IMR-90 (cell line): Measurements from ENCODE around the gene PRDM2. TPM values are rescaled to one million over a fixed set of nuclear protein-coding genes. Genes with fewer than 3 reads are reported as not detected.

Experiments
- ATAC-seq: fragments of 200-7000 bp; cut with Tn5 transposase; 2 replicates; pipeline ENCODE4 v1.9.1; 2020; ENCODE audit warnings: low read depth, mild to moderate bottlenecking, moderate library complexity
- BruUV-seq: library from RNA; stranded (reverse); fragments of 400-500 nt; replicated peaks from 2 replicates; lab custom pipeline; 2021; lab: Mats Ljungman, UMichigan
- CTCF ChIA-PET: fragments of 300-600 bp; formaldehyde crosslinking; extraction: SDS; loops from one replicate; lab custom pipeline; 2021; ENCODE audit warnings: antibody characterized with exemption; lab: Yijun Ruan, JAX
- POLR2A ChIA-PET: fragments of 300-600 bp; sonication (Branson Sonifier 250); formaldehyde crosslinking; loops from one replicate; lab custom pipeline; 2022; ENCODE audit warnings: antibody characterized with exemption; ENCODE audit not compliant: unreplicated experiment; lab: Charles Lee
- DNase-seq: peaks from one replicate; pipeline ENCODE4 v3.0.0; 2013
- H2AFZ ChIP-seq: replicated peaks from 2 replicates; pipeline ENCODE3; 2013; ENCODE audit warnings: low read length, mild to moderate bottlenecking; ENCODE audit not compliant: poor library complexity
- H2AK5ac ChIP-seq: 2 replicates; pipeline ENCODE4 v1.6.1; 2013; ENCODE audit warnings: low read depth, low read length, inconsistent platforms
- H2AK9ac ChIP-seq: replicated peaks from 2 replicates; pipeline ENCODE3; 2013; ENCODE audit warnings: mild to moderate bottlenecking, low read depth, low read length, moderate library complexity; ENCODE audit not compliant: poor library complexity
- H2BK120ac ChIP-seq: 2 replicates; pipeline ENCODE4 v1.6.1; 2013; ENCODE audit warnings: low read depth, low read length, inconsistent platforms
- H2BK15ac ChIP-seq: 3 replicates; pipeline ENCODE4 v1.6.1; 2013; ENCODE audit warnings: low read depth, low read length, inconsistent platforms
- H2BK20ac ChIP-seq: 2 replicates; pipeline ENCODE4 v1.6.1; 2013; ENCODE audit warnings: low read depth, mild to moderate bottlenecking, inconsistent platforms, low read length, moderate library complexity
- H2BK5ac ChIP-seq: 2 replicates; pipeline ENCODE4 v1.6.1; 2013; ENCODE audit warnings: mild to moderate bottlenecking, low read depth, low read length, inconsistent platforms; ENCODE audit not compliant: poor library complexity, severe bottlenecking
- H3K14ac ChIP-seq: replicated peaks from 2 replicates; pipeline ENCODE4 v1.6.1; 2013; ENCODE audit warnings: low read depth, low read length, inconsistent platforms
- H3K18ac ChIP-seq: 2 replicates; pipeline ENCODE4 v1.6.1; 2013; ENCODE audit warnings: low read depth, low read length, control low read depth
- H3K23ac ChIP-seq: 2 replicates; pipeline ENCODE4 v1.6.1; 2013; ENCODE audit warnings: low read depth, low read length, inconsistent platforms
- H3K27ac ChIP-seq: 2 replicates; pipeline ENCODE4 v1.5.1; 2013; ENCODE audit warnings: mild to moderate bottlenecking, control low read depth, low read length; ENCODE audit not compliant: insufficient read depth
- H3K27me3 ChIP-seq: 2 replicates; pipeline ENCODE4 v1.6.1; 2013; ENCODE audit warnings: low read length; ENCODE audit not compliant: control insufficient read depth, insufficient read depth
- H3K36me3 ChIP-seq: 2 replicates; pipeline ENCODE4 v1.6.1; 2013; ENCODE audit warnings: low read length, mixed read lengths; ENCODE audit not compliant: control insufficient read depth, insufficient read depth
- H3K4ac ChIP-seq: 2 replicates; pipeline ENCODE4 v1.6.1; 2013; ENCODE audit warnings: low read depth, low read length, inconsistent platforms
- H3K4me1 ChIP-seq: 2 replicates; pipeline ENCODE4 v1.6.1; 2013; ENCODE audit warnings: low read length, mixed read lengths; ENCODE audit not compliant: control insufficient read depth, insufficient read depth
- H3K4me2 ChIP-seq: 2 replicates; pipeline ENCODE4 v1.6.1; 2013; ENCODE audit warnings: low read depth, mild to moderate bottlenecking, control low read depth, low read length, moderate library complexity
- H3K4me3 ChIP-seq: 2 replicates; pipeline ENCODE4 v1.5.1; 2013; ENCODE audit warnings: low read depth, mild to moderate bottlenecking, control low read depth, low read length, moderate library complexity; ENCODE audit not compliant: insufficient read depth
- H3K56ac ChIP-seq: 2 replicates; pipeline ENCODE4 v1.6.1; 2013; ENCODE audit warnings: low read length, inconsistent platforms; ENCODE audit not compliant: insufficient read depth; ENCODE audit errors: extremely low read depth
- H3K79me1 ChIP-seq, 2 experiments: 2 replicates each; pipeline ENCODE4 v1.6.1; 2013; ENCODE audit warnings: low read length in 2 of 2, inconsistent platforms in 1 of 2, low read depth in 1 of 2
- H3K9ac ChIP-seq: 2 replicates; pipeline ENCODE4 v1.6.1; 2013; ENCODE audit warnings: low read depth, low read length, control low read depth
- H3K9me1 ChIP-seq: 2 replicates; pipeline ENCODE4 v1.6.1; 2013; ENCODE audit warnings: low read length, inconsistent platforms; ENCODE audit not compliant: insufficient read depth
- H3K9me3 ChIP-seq: 2 replicates; pipeline ENCODE4 v1.6.1; 2013; ENCODE audit warnings: low read length; ENCODE audit not compliant: control insufficient read depth, insufficient read depth
- H4K20me1 ChIP-seq: 2 replicates; pipeline ENCODE4 v1.6.1; 2013; ENCODE audit warnings: low read length, inconsistent platforms; ENCODE audit not compliant: insufficient read depth
- H4K5ac ChIP-seq: 2 replicates; pipeline ENCODE4 v1.6.1; 2013; ENCODE audit warnings: mild to moderate bottlenecking, low read depth, low read length, control low read depth
- H4K8ac ChIP-seq, 2 experiments: 2 replicates each; pipeline ENCODE4 v1.6.1; 2013; ENCODE audit warnings: low read depth in 2 of 2, low read length in 2 of 2, control low read depth in 1 of 2, inconsistent platforms in 1 of 2
- H4K91ac ChIP-seq: 2 replicates; pipeline ENCODE4 v1.6.1; 2013; ENCODE audit warnings: low read depth, low read length, inconsistent platforms; ENCODE audit not compliant: insufficient read depth
- BHLHE40 ChIP-seq: fragments of 150-350 bp; IDR thresholded peaks from 2 replicates; pipeline ENCODE4 v1.6.1; 2016; ENCODE audit warnings: mild to moderate bottlenecking, low read depth, low read length
- CHD1 ChIP-seq: IDR thresholded peaks from 2 replicates; pipeline ENCODE4 v1.6.1; 2012; ENCODE audit warnings: low read depth, low read length, improper control_type of control experiment
- MAFK ChIP-seq: IDR thresholded peaks from 2 replicates; pipeline ENCODE4 v1.6.1; 2012; ENCODE audit warnings: low read depth, low read length, improper control_type of control experiment
- RFX5 ChIP-seq: IDR thresholded peaks from 2 replicates; pipeline ENCODE4 v1.8.0; 2012; ENCODE audit warnings: low read depth, mild to moderate bottlenecking, low read length, moderate library complexity
- WGBS, 2 experiments: methylation state at CpG; one replicate each; pipeline versions ENCODE4 v1.1.5 to v1.1.7; 2013; ENCODE audit warnings: missing lambda C conversion rate in 2 of 2; ENCODE audit not compliant: insufficient read length in 1 of 2; ENCODE audit errors: extremely low coverage in 2 of 2; 5-methylcytosine and 5-hydroxymethylcytosine counted together
- dilution Hi-C: fragments of 300-500 bp; cut with HindIII; formaldehyde crosslinking; loops from one replicate; pipeline ENCODE4 v1.14.3; 2018; ENCODE audit warnings: low sequenced_read_pairs; ENCODE audit not compliant: unreplicated experiment
- in situ Hi-C: fragments of 300-500 bp; cut with MboI; formaldehyde crosslinking; loops from 3 replicates; pipeline ENCODE4 v1.14.3; 2019; ENCODE audit warnings: low sequenced_read_pairs, inconsistent platforms, mixed read lengths
- intact Hi-C: fragments of 100-400 bp; cut with micrococcal nuclease; formaldehyde crosslinking; loops from 2 replicates; pipeline ENCODE4 v1.10.0; 2022
- polyA plus RNA-seq, 3 experiments: library from polyadenylated mRNA; depleted of rRNA; stranded (reverse); fragments of >200 nt; gene quantifications; 2 replicates each; pipeline ENCODE4 v1.2.3, GENCODE V29; 2012; ENCODE audit warnings: low replicate concordance in 1 of 3
- total RNA-seq: library from RNA; depleted of rRNA; stranded (reverse); fragments of >200 nt; gene quantifications from 2 replicates; pipeline ENCODE4 v1.2.3, GENCODE V29; 2012
- TF ChIP-seq, protein P1 (sequence below): fragments of 150-350 bp; IDR thresholded peaks from 2 replicates; pipeline ENCODE4 v1.6.1; 2016; ENCODE audit warnings: low read depth, mild to moderate bottlenecking, low read length, moderate library complexity, borderline replicate concordance
- TF ChIP-seq, protein P2 (sequence below): conservative IDR thresholded peaks from 2 replicates; pipeline ENCODE4 v1.5.1; 2012; ENCODE audit warnings: mild to moderate bottlenecking, low read depth, low read length, improper control_type of control experiment

Gene PRDM2
- total and polyA plus RNA-seq, 2 of the 4 experiments (the other 2 are of a cell fraction): 3.4 to 8.9 TPM

DNA sequence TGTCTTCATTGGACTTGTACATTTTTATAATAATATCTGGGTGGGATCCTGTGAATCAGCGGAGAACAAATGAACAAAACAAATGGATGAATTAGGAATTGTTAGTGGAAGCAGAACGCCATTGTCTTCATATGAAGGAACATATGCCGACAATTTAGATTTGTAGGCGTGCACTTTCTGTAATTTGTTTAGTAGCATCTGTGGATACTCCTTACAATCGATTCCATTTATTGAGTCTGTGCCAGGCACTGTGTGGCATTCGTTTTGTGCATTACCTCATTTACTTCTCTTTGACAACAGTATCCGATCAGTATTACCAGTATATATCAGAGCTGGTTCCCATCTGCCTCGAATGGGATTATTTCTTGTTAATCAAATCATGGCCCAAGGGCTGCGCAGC is 61.9 kb downstream of the PRDM2 start:
- Histone ChIP-seq H3K9me3 (no peaks in the 10 kb centered on the region), H3K36me3 (peaks cover 5% of the 10 kb centered on the region; the same call in 1 of the 2 replicates), H3K14ac (no peak overlapping the region), H4K5ac (no peak overlapping the region), H2AK5ac (no peak overlapping the region), H2BK5ac (no peak overlapping the region), H2AK9ac (no peak overlapping the region), H2AFZ (no peak overlapping the region), H4K8ac (no peak overlapping the region), H2BK120ac (no peak overlapping the region), H3K4me3 (no peak overlapping the region), H4K91ac (no peak overlapping the region), H3K23ac (no peak overlapping the region), H2BK20ac (no peak overlapping the region), H3K4me1 (peaks cover 16% of the 10 kb centered on the region), H3K4ac (no peak overlapping the region), H3K27ac (no peak overlapping the region), H3K56ac (no peak overlapping the region), H3K9ac (no peak overlapping the region), H3K27me3 (no peaks in the 10 kb centered on the region), H3K9me1 (peaks cover 24% of the 10 kb centered on the region), H3K79me1 (peaks cover 22 to 64% of the 10 kb centered on the region in 2 experiments; a peak in 3 of 4 replicates), H3K4me2 (no peak overlapping the region), H4K20me1 (peaks cover 82% of the 10 kb centered on the region), H2BK15ac (no peak overlapping the region), H3K18ac (no peak overlapping the region)
- dilution Hi-C loops (no loop called here), intact Hi-C loops (no loop called here), in situ Hi-C loops (loop anchor here (25.0 kb wide), 1 partner anchor 1175 kb away; no protein-coding TSS in a partner anchor)
- CTCF ChIA-PET: no interaction called here
- no CpG with 5 or more reads among the region's 9 CpGs for WGBS, 2 experiments
- TF ChIP-seq, protein P1, sequence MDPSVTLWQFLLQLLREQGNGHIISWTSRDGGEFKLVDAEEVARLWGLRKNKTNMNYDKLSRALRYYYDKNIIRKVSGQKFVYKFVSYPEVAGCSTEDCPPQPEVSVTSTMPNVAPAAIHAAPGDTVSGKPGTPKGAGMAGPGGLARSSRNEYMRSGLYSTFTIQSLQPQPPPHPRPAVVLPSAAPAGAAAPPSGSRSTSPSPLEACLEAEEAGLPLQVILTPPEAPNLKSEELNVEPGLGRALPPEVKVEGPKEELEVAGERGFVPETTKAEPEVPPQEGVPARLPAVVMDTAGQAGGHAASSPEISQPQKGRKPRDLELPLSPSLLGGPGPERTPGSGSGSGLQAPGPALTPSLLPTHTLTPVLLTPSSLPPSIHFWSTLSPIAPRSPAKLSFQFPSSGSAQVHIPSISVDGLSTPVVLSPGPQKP: no peak
- TF ChIP-seq RFX5: no peak
- TF ChIP-seq BHLHE40: no peak
- TF ChIP-seq MAFK: no peak
- no peak for TF ChIP-seq CHD1
- TF ChIP-seq, protein P2, sequence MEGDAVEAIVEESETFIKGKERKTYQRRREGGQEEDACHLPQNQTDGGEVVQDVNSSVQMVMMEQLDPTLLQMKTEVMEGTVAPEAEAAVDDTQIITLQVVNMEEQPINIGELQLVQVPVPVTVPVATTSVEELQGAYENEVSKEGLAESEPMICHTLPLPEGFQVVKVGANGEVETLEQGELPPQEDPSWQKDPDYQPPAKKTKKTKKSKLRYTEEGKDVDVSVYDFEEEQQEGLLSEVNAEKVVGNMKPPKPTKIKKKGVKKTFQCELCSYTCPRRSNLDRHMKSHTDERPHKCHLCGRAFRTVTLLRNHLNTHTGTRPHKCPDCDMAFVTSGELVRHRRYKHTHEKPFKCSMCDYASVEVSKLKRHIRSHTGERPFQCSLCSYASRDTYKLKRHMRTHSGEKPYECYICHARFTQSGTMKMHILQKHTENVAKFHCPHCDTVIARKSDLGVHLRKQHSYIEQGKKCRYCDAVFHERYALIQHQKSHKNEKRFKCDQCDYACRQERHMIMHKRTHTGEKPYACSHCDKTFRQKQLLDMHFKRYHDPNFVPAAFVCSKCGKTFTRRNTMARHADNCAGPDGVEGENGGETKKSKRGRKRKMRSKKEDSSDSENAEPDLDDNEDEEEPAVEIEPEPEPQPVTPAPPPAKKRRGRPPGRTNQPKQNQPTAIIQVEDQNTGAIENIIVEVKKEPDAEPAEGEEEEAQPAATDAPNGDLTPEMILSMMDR: no peak
- BruUV-seq: no TSS peak
- POLR2A ChIA-PET: no interaction called here
- ATAC-seq (no peak), DNase-seq (no peak)
